Subcutaneous abdominal adipose tissue (tissue), 5 donors: ENCODE results near the gene TNIK.
A peak's percentile ranks its signal among the peaks of the same experiment; 100 is the strongest.

ENCODE experiments used
- H3K27ac ChIP-seq: one replicate; pipeline ENCODE4 v1.7.0; 2013; ENCODE audit warnings: low read depth, mild to moderate bottlenecking, inconsistent platforms, low read length, moderate library complexity
- H3K27me3 ChIP-seq, 5 donors: one replicate each; pipeline ENCODE4 v1.7.0; 2013; ENCODE audit warnings: low read length in 5 of 5, inconsistent platforms in 1 of 5; ENCODE audit not compliant: control insufficient read depth in 5 of 5, insufficient read depth in 4 of 5
- H3K36me3 ChIP-seq, 5 donors: one replicate each; pipeline ENCODE4 v1.7.0; 2013; ENCODE audit warnings: low read length in 5 of 5; ENCODE audit not compliant: control insufficient read depth in 5 of 5, insufficient read depth in 5 of 5
- H3K4me1 ChIP-seq, 5 donors: one replicate each; pipeline ENCODE4 v1.7.0; 2013; ENCODE audit warnings: low read length in 5 of 5, mild to moderate bottlenecking in 3 of 5, moderate library complexity in 1 of 5; ENCODE audit not compliant: control insufficient read depth in 5 of 5, insufficient read depth in 5 of 5
- H3K4me3 ChIP-seq, 5 donors: one replicate each; pipeline ENCODE4 v1.7.0; 2013; ENCODE audit warnings: low read length in 5 of 5, low read depth in 1 of 5
- H3K9ac ChIP-seq, 5 donors: one replicate each; pipeline ENCODE4 v1.7.0; 2013; ENCODE audit warnings: low read length in 5 of 5, mild to moderate bottlenecking in 4 of 5, moderate library complexity in 3 of 5
- H3K9me3 ChIP-seq, 5 donors: one replicate each; pipeline ENCODE4 v1.7.0; 2013; ENCODE audit warnings: low read length in 5 of 5; ENCODE audit not compliant: control insufficient read depth in 5 of 5
- donor health status: healthy.
- donor health status: healthy.
- donor health status: healthy.
- donor health status: healthy.
- donor health status: healthy.

Gene TNIK

DNA sequence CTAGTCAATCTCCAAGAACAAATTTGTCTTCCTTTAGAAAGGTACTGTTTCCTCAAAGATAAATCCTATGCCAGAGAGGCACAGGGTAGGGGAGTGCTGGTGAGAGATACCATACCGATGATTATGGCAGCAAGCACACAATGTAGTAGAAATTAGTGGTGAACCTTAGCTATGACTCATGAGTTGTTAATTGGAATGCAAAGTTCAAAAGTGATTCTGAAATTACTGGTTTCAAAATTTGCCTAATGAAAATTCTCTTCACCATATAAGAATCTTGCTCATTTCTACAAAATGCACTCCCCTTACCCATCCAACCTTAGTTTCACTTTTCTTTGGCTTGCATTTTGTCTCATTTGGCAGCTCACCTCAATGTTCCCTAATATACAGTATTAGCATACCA lies 294.2 kb downstream of the TNIK start:
- Histone ChIP-seq H3K27ac (no peak overlapping the region), H3K4me1 (no peaks in the 10 kb centered on the region), H3K4me3 (no peak overlapping the region), H3K27me3 (no peaks in the 10 kb centered on the region), H3K36me3 (no peaks in the 10 kb centered on the region), H3K9ac (no peak overlapping the region), H3K9me3 (peaks cover 4 to 11% (median 7%) of the 10 kb centered on the region in 5 donors)

DNA sequence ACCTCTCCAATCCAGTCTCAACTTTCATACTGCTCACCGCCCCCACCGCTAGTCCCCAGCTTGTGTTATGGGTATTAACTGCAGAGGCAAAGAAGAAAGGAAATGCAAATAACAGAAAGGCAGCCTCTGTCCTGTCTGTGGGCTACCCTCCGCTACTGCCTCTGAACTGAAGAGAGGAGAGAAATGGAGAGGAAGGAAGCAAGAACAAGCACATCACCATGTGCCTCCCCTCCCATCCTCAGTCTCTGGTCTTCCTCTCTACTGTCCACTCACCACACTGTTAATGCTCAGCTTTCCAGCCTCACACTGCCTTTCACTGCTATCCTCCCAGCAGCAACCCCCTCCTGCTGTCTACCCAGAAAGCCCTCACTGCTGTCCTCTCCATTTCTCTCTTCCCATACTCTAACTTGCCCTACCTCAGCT lies 294.7 kb downstream of the TNIK start:
- Histone ChIP-seq H3K4me3 (no peak overlapping the region), H3K9ac (no peak overlapping the region), H3K9me3 (peaks cover 4 to 11% (median 7%) of the 10 kb centered on the region in 5 donors), H3K27ac (no peak overlapping the region), H3K27me3 (no peaks in the 10 kb centered on the region), H3K36me3 (no peaks in the 10 kb centered on the region), H3K4me1 (no peaks in the 10 kb centered on the region)

DNA sequence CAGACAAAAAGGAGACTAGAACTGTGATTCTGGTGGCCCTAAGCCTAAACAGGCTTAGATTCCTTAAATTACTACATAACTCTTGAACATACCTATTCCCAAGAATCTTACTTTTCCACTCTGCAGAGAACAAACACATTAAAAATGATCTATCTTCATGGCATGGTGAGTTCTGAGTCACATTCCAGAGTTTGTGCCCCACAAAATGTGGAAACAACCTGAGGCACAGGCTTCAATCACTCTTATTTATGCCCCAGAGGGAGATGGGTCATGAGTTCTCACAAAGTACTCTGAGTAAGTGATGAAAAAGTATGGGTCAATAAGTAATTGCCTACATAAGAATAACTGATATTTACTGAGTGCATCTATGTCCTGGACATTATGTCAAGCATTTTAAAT lies 296.1 kb downstream of the TNIK start:
- no peak overlapping the region for H3K9ac ChIP-seq

DNA sequence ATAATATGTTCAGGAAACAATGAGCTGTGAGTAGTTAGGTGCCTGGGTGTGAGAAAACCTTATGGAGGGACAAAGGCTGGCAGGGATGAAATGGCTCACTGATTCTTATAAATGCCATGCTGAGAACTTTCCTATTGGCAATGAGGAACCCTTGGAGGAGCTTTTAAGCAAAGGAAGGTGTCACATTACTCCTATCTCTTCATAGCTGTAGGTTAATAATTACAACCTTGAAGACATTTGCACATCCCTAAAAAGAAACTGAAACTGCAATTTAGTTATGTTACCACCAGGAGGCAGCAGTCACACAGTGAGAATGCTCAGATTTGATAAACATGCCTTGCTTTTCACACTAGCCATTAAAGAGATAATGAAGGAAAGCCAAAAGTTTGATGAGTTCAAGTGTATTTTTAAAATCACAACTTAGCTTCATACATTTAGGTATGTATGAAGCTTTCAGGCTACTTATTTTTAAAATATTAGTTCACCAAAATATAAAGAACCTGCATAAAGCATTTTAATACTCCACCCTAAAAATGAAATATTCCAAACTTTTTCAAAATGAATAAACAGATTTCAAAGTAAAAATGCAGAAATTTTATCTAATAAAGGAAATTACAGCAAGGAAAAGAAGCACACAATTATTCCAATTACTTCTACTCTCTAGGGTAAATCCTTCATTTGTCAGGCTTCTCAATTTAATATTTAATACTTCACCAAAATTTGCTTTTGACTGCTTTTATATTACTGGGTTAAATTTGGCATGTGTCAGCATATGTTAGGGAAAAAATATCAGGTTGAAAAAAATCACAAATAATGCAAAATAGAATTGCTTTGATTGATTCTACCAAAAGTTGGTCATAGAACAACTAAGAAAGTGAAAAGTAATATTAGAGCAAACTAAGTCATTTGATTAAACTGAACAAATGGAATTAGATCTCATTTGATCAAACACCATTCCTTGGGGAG lies 296.8 kb downstream of the TNIK start:
- peaks cover 4 to 11% (median 7%) of the 10 kb centered on the region in 5 donors for H3K9me3 ChIP-seq
- no peak overlapping the region for H3K27ac ChIP-seq
- peak overlapping the region in 2 of 5 donors; percentile 15 to 31 for H3K4me3 ChIP-seq
- H3K9ac ChIP-seq = no peak overlapping the region
- H3K4me1 ChIP-seq = no peaks in the 10 kb centered on the region
- H3K36me3 ChIP-seq = no peaks in the 10 kb centered on the region
- H3K27me3 ChIP-seq = no peaks in the 10 kb centered on the region

More for the DNA sequence above, 296.1 kb downstream of the TNIK start:
- H3K27ac ChIP-seq = no peak overlapping the region
- no peaks in the 10 kb centered on the region for H3K4me1 ChIP-seq
- no peaks in the 10 kb centered on the region for H3K27me3 ChIP-seq
- no peak overlapping the region for H3K4me3 ChIP-seq
- peaks cover 4 to 11% (median 7%) of the 10 kb centered on the region in 5 donors for H3K9me3 ChIP-seq
- H3K36me3 ChIP-seq = no peaks in the 10 kb centered on the region

DNA sequence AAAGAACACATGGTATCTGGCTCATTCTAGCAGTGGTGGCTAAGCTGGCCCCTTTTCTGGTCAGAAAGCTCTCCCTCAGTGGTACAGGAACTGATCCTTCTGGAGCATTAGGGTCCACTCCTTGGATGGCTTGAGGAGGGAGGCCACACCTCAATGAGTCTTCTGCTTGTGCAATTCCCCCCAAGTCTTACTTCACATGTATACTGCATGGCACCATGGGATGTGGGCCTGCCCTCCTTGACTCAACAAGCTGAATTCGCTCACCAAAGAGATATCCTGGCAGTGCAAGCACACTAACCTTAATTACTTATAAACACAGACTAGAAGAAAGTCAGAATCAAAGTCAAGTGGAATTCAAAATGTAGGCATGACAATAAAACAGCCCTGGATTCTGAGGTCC lies 299.9 kb downstream of the TNIK start:
- Histone ChIP-seq H3K27me3 (no peaks in the 10 kb centered on the region), H3K9ac (no peak overlapping the region), H3K4me3 (no peak overlapping the region), H3K36me3 (no peaks in the 10 kb centered on the region), H3K4me1 (peaks cover 0 to 1% (median 0%) of the 10 kb centered on the region in 5 donors), H3K9me3 (peaks cover 4 to 11% (median 7%) of the 10 kb centered on the region in 5 donors), H3K27ac (no peak overlapping the region)

DNA sequence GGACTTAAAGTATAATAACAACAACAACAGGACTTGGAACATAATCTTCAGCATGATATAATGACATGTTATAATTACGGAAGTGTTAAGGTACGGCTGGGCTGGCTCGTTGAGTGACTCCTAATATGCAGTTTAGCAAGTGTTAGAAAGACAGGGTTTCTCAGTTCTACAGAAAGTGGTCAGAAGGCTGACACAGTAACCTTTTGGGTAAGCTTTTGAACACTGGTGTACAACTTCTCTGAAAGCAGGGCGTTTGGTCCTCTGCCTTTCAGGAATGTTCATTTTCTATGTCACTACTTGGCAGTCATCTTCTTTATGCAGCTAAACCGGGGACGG lies 300.4 kb downstream of the TNIK start:
- Histone ChIP-seq H3K36me3 (no peaks in the 10 kb centered on the region), H3K9ac (no peak overlapping the region), H3K27ac (no peak overlapping the region), H3K4me3 (no peak overlapping the region), H3K9me3 (peaks cover 4 to 11% (median 7%) of the 10 kb centered on the region in 5 donors), H3K27me3 (no peaks in the 10 kb centered on the region), H3K4me1 (peaks cover 0 to 3% (median 0%) of the 10 kb centered on the region in 5 donors)

DNA sequence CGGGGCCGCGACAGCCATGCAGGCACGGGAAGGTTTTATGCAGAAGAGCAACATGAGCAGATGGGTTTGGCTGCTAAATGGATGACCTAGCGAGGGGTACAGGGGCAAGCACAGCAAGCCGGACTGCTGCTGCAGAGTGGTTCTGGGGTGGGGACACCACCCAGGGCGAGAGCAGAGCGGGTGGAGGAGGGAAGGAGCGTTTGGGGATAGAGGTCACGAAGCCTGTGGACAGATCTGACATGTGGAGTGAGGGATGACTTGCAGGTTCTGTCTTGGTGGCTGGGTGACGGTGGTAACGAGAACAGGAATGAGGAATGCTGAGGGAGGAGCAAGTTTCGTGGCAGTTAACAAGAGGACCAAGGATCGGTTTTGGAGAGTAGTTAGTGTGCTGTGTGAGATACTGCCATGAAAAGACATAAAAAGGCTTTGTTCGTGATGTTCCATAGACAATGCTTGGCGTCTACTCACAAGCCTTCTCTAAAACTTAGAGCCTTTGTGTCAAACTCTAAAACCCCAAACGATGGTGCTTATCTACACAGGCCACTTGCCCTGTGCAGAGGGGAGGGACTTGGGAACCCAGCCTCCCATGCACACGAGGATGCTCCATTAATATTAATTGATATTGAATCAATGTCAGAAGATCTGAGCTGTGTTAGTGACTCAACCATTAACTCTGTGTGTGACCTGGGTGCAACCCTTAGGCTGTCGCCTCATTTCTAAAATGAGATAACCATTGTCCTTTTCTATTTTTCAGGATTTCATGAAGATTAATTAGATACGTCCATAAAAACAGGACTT lies 301.0 kb downstream of the TNIK start:
- no peak overlapping the region for H3K27ac ChIP-seq
- peaks cover 4 to 11% (median 7%) of the 10 kb centered on the region in 5 donors for H3K9me3 ChIP-seq
- no peaks in the 10 kb centered on the region for H3K36me3 ChIP-seq
- H3K9ac ChIP-seq = no peak overlapping the region
- H3K4me3 ChIP-seq = no peak overlapping the region
- H3K4me1 ChIP-seq = peaks cover 0 to 3% (median 0%) of the 10 kb centered on the region in 5 donors
- H3K27me3 ChIP-seq = no peaks in the 10 kb centered on the region

DNA sequence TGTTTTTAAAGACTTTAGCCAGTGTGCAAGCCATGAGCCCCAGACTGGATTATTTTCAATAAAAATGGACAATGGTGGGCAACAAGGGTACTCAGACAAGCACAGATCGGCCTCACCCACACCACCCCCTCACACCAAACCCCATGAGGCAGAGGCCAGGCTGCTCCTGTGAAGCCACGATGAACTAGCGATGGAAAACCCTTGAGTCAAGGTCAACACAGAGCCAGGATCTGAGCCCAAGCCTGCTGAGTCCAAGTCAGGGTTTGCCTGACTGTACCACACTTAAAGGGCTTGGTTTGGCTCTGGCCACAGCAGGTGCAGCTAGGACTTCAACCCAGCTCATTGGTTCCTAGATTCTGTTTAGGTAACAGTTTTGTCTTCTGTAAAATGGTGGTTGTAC lies 302.2 kb downstream of the TNIK start:
- Histone ChIP-seq H3K4me3 (no peak overlapping the region), H3K27me3 (no peaks in the 10 kb centered on the region), H3K36me3 (no peaks in the 10 kb centered on the region), H3K27ac (no peak overlapping the region), H3K4me1 (peaks cover 0 to 3% (median 0%) of the 10 kb centered on the region in 5 donors), H3K9me3 (peaks cover 2 to 7% (median 3%) of the 10 kb centered on the region in 5 donors), H3K9ac (no peak overlapping the region)

DNA sequence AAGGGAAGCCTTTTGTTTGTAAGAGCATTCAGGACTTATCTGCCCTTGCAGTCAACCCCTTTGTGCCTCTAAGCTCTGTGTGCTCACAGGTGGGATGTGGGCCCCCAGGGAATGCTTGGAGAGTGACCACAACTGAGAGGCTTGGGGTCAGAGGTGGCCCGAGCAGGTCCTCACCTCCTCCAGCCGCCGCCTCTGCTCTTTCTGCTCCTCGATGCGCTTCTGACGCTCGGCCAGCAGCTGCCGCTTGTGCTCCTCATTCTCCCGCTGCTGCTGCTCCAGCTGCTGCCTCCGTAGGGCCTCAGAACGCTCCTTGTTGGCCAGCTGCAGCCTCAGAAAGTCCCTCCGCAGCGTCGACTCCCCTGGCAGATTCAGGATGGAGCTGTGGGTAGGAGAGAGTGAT lies 302.9 kb downstream of the TNIK start:
- Histone ChIP-seq H3K27me3 (no peaks in the 10 kb centered on the region), H3K27ac (no peak overlapping the region), H3K9me3 (no peaks in the 10 kb centered on the region), H3K9ac (no peak overlapping the region), H3K4me1 (peaks cover 0 to 3% (median 0%) of the 10 kb centered on the region in 5 donors), H3K4me3 (no peak overlapping the region), H3K36me3 (no peaks in the 10 kb centered on the region)
